Chondrocyte (in vitro differentiated cells): ENCODE results near the gene SYT17. TPM values are rescaled to one million over a fixed set of nuclear protein-coding genes. Genes with fewer than 3 reads are reported as not detected.
A peak's percentile ranks its signal among the peaks of the same experiment; 100 is the strongest.

ENCODE experiments used
- DNase-seq: peaks from one replicate; pipeline ENCODE4 v3.0.0; 2021; ENCODE audit warnings: mixed read lengths, low spot score
- H3K27ac Mint-ChIP-seq: one replicate; pipeline ENCODE4 v1.8.0; 2021; ENCODE audit warnings: mild to moderate bottlenecking, moderate library complexity, mixed read lengths; ENCODE audit not compliant: unreplicated experiment
- H3K27me3 Mint-ChIP-seq: 2 replicates; pipeline ENCODE4 v1.8.0; 2021; ENCODE audit warnings: low read depth, mixed read lengths
- H3K36me3 Mint-ChIP-seq: 2 replicates; pipeline ENCODE4 v1.8.0; 2021; ENCODE audit warnings: low read depth, mixed read lengths
- H3K4me1 Mint-ChIP-seq: 2 replicates; pipeline ENCODE4 v1.8.0; 2021; ENCODE audit warnings: low read depth, mild to moderate bottlenecking, mixed read lengths
- H3K4me3 Mint-ChIP-seq: one replicate; pipeline ENCODE4 v1.8.0; 2021; ENCODE audit warnings: mild to moderate bottlenecking, moderate library complexity, mixed read lengths; ENCODE audit not compliant: unreplicated experiment
- H3K9me3 Mint-ChIP-seq: 2 replicates; pipeline ENCODE4 v1.8.0; 2021; ENCODE audit warnings: low read depth, mixed read lengths
- CTCF ChIP-seq: fragments of 200-600 bp; sonication (generic); IDR thresholded peaks from 2 replicates; pipeline ENCODE4 v1.5.0; 2021; ENCODE audit warnings: antibody characterized with exemption, mild to moderate bottlenecking, moderate library complexity
- total RNA-seq: library from RNA; stranded (reverse); gene quantifications from 3 replicates; pipeline ENCODE4 v1.2.1, GENCODE V29; 2021

SYT17 gene
- total RNA-seq, 1 donor from 2014 or later, result 0.97 TPM

- Mint-ChIP-seq H3K27me3 (peaks cover 47% of the 10 kb centered on the region), H3K36me3 (no peaks in the 10 kb centered on the region), H3K9me3 (no peaks in the 10 kb centered on the region), H3K4me1 (no peaks in the 10 kb centered on the region), H3K4me3 (no peak overlapping the region), H3K27ac (no peak overlapping the region)
- TF ChIP-seq CTCF, result no peak
- DNase-seq, result no peak
These were observed 5.0 kb downstream of the SYT17 start for GRCh38 chr16:19173059-19173458.

GRCh38 chr16:19173649-19174383 is 5.8 kb downstream of the SYT17 start:
- no peak overlapping the region for H3K4me3 Mint-ChIP-seq
- no peaks in the 10 kb centered on the region for H3K4me1 Mint-ChIP-seq
- no peak overlapping the region for H3K27ac Mint-ChIP-seq
- DNase-seq, result no peak
- H3K9me3 Mint-ChIP-seq, result no peaks in the 10 kb centered on the region
- no peak for TF ChIP-seq CTCF
- no peaks in the 10 kb centered on the region for H3K36me3 Mint-ChIP-seq
- peaks cover 47% of the 10 kb centered on the region for H3K27me3 Mint-ChIP-seq

GRCh38 chr16:19174478-19174877 is 6.4 kb downstream of the SYT17 start:
- no peak for DNase-seq
- no peaks in the 10 kb centered on the region for H3K36me3 Mint-ChIP-seq
- TF ChIP-seq CTCF, result no peak

GRCh38 chr16:19175492-19176262 is 7.6 kb downstream of the SYT17 start:
- no peak for DNase-seq
- H3K9me3 Mint-ChIP-seq, result no peaks in the 10 kb centered on the region
- TF ChIP-seq CTCF, result no peak
- peaks cover 34% of the 10 kb centered on the region for H3K27me3 Mint-ChIP-seq
- H3K27ac Mint-ChIP-seq, result no peak overlapping the region
- no peaks in the 10 kb centered on the region for H3K4me1 Mint-ChIP-seq
- H3K4me3 Mint-ChIP-seq, result no peak overlapping the region
- H3K36me3 Mint-ChIP-seq, result no peaks in the 10 kb centered on the region

More at GRCh38 chr16:19174478-19174877, 6.4 kb downstream of the SYT17 start:
- no peaks in the 10 kb centered on the region for H3K9me3 Mint-ChIP-seq
- no peak overlapping the region for H3K4me3 Mint-ChIP-seq
- no peaks in the 10 kb centered on the region for H3K4me1 Mint-ChIP-seq
- H3K27me3 Mint-ChIP-seq, result peaks cover 43% of the 10 kb centered on the region
- no peak overlapping the region for H3K27ac Mint-ChIP-seq

- H3K4me3 Mint-ChIP-seq, result no peak overlapping the region
- H3K36me3 Mint-ChIP-seq, result no peaks in the 10 kb centered on the region
- peaks cover 29% of the 10 kb centered on the region for H3K27me3 Mint-ChIP-seq
- no peaks in the 10 kb centered on the region for H3K4me1 Mint-ChIP-seq
- peak; percentile 20 for TF ChIP-seq CTCF
- no peak overlapping the region for H3K27ac Mint-ChIP-seq
- no peak for DNase-seq
- no peaks in the 10 kb centered on the region for H3K9me3 Mint-ChIP-seq
These were observed 9.2 kb downstream of the SYT17 start for GRCh38 chr16:19177111-19177739.
